Activated gamma-delta T cell treated with Interleukin-2 at 50 U/mL for 16 hours (primary cell): ENCODE data around the gene NDUFB10.

Source experiments
- DNase-seq: peaks from one replicate; pipeline ENCODE4 v3.0.0-alpha.2; 2020

The NDUFB10 gene

DNA sequence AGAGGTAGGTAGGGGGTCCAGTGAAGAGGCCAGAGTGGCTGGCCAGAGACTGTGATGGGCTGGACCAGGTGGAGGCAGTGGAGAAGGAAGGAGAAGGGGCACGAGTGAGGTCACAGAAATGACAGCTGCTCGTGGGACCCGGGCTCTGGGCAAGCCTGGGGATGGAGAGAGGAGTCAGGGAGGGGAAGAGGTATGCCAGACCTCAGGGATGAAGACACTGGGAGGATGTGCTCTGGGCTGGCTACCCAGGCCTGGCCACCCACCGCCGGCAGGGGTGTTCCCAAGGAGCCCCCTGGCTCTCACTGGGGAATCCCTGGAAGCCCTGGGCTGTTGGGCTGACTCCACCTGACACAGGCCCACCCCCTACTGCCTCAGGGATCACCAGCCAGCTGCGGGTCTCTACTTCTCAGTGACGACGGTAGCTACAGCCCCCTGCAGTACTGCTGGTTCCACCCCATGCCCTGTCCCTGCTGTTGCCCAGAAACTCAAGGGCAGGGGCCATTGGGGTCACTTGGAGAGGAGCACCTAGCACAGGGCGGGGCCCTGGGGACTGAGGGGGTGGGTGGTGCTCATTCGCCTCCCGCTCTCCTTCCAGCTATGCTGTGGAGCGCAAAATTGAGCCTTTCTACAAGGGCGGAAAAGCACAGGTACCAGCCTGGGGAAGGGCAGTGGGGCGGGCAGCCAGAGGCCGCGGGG lies 14.3 kb downstream of the NDUFB10 start:
- no peak for DNase-seq

DNA sequence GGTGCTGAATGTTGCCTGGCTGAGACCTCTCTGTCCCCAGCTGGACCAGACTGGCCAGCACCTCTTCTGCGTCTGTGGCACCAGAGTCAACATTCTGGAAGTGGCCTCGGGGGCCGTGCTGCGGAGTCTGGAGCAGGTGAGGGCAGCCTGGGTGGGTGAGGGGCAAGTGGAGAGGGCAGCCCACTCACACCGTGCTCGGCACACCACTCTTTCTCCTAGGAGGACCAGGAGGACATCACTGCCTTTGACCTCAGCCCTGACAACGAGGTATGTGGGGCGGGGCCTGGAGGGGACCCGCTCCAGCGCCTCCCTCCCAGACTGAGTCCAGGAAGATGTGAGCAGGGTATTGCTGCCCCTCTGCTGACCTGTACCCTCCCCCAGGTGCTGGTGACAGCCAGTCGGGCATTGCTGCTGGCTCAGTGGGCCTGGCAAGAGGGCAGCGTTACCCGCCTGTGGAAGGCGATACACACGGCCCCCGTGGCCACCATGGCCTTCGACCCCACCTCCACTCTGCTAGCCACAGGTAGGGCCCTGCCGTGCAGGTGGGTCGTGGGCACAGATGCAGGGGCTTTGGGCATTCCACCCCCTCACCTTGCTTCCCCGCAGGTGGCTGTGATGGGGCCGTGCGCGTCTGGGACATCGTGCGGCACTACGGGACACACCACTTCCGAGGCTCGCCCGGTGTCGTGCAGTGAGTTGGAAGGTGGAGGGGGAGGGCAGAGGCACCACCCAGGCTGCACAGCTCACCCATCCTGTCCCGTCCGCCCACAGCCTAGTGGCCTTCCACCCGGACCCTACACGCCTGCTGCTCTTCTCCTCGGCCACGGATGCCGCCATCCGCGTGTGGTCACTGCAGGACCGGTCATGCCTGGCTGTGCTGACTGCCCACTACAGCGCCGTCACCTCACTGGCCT lies 15.1 kb downstream of the NDUFB10 start:
- DNase-seq = no peak

DNA sequence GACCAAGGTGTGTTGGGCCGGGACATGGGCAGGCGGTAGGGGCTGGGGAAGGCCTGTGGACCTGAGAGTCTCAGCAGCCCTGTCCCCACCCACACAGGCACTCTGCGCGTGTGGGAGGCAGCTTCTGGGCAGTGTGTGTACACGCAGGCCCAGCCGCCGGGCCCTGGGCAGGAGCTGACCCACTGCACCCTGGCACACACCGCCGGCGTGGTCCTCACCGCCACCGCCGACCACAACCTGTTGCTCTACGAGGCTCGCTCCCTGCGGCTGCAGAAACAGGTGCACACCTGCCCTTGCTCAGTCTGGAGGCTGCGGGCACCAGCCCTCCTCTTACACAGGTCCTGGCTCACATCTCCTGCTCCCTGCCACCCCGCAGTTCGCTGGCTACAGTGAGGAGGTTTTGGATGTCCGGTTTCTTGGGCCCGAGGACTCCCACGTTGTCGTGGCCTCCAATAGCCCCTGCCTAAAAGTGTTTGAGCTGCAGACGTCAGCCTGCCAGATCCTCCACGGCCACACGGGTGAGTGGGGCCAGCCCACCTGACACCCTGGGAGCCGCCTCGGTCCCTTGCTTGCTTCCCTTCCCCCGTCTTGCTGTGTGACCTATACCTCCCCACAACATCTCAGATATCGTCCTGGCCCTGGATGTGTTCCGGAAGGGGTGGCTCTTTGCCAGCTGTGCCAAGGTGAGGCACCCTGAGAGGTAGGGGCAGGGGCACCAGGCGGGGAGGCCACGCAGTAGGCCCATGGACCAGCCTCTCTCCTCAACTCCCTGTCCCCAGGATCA lies 16.3 kb downstream of the NDUFB10 start:
- no peak for DNase-seq

DNA sequence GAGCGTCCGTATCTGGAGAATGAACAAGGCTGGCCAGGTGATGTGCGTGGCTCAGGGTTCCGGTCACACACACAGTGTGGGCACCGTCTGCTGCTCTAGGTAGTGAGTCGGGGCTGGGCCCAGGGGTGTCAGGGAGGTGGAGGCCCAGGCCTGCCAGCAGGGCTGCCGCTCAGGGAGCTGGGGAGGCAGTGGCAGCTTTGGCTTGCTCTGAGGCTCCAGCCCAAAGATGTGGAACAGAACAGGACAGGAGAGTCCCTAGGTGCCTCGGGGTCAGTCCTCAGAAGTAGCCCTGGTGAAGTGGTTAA lies 16.8 kb downstream of the NDUFB10 start:
- DNase-seq = no peak

DNA sequence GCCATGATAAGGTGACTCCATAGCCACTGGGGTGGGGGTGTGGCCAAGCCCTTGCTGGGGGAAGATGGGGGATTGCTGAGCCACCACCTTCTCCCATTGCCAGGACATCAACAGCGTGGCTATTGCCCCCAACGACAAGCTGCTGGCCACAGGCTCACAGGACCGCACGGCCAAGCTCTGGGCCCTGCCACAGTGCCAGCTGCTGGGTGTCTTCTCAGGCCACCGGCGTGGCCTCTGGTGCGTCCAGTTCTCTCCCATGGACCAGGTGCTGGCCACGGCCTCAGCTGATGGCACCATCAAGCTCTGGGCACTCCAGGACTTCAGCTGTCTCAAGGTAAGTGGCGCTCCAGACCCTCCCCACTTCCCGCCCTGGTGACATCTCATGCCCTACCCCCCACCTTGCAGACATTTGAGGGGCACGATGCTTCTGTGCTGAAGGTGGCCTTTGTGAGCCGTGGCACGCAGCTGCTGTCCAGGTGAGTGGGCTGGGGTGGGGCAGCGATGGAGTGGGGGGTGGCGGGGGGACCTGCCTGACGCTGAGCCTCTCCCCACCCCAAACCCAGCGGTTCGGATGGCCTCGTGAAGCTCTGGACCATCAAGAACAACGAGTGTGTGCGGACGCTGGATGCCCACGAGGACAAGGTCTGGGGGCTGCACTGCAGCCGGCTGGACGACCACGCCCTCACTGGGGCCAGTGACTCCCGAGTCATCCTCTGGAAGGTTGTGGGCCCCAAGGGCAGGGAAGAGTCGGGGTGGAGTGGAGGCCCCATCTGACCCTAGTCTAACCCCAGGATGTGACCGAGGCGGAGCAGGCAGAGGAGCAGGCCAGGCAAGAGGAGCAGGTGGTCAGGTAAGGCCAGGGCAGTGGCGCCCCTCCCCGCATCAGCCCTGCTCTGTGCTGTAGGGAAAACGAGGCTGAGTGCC lies 17.9 kb downstream of the NDUFB10 start:
- no peak for DNase-seq

DNA sequence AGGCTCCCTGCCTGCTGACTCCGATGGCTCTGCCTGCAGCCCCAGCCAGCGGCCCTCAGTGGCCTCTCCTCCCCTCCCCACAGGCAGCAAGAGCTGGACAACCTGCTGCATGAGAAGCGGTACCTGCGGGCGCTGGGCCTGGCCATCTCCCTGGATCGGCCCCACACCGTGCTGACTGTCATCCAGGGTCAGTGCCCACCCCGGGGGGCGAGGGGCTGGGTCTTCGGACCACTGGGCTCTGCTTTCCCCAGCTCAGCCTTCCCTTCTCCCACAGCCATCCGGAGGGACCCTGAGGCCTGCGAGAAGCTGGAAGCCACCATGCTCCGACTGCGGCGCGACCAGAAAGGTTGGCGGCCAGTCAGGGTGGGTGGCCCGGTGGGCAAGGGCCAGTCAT lies 18.5 kb downstream of the NDUFB10 start:
- DNase-seq = no peak

DNA sequence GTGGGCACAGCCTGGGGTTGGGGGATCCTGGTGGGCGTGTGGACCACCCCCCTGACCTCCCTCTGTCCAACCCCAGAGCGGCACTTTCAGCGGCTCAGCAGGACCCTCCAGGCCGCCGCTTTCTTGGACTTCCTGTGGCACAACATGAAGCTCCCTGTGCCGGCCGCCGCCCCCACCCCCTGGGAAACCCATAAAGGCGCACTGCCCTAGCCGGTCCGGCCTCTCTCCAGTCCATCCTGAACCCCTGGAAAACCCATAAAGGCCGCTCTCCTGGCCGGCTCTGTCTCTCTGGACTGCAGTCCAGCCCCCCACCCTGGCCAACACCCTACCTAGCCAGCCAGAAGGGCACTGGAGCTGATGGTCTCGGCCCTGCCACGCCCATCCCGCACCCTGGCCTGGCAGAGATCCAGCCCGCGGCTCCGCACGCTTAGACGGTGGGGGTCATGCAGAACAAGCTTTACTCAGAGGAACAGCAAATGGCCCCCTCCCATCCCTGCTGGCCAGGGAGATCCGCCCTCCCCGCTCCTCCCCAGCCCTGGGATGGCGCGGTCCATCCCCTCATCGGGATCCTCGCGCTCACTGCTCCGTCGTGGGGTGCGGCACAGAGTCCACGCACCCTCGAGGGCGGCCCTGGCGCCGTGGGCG lies 19.3 kb downstream of the NDUFB10 start:
- DNase-seq = no peak

DNA sequence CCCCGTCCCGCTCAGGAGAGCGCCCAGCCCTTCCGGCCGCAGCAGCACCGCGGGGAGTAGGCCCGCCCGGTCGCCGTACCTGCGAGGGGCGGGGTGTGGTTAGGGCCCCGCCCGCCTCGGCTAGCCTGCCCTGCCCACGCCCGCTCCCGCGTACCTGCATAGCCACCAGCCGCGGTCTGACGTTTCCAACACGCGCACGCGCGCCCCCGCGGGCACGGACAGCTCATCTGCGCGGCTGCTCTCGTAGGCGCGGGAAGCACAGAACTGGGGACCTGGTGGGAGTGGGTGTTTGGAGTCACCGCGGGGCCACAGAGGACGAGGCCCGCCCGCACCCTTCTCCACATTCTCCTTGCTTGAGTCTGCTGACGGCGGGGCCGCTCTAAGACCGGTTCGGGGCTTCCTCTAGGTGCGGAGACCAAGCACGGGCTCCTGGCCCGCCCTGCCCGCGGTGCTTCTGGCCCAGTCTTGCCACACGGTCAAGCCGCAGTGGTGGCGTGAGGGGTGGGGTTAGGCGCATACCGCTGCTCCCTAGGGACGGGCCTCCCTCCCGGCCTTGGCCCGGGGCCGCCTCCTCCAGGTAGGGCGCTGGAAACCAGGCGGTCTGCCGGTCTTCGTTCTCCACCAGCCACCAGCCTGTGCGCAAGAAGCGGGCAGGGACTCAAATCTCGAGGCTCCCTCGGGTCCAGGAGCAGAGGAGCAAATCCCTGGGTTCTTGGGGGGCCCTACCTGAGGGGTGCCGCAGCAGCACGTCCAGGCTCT lies 20.1 kb downstream of the NDUFB10 start:
- DNase-seq = no peak

DNA sequence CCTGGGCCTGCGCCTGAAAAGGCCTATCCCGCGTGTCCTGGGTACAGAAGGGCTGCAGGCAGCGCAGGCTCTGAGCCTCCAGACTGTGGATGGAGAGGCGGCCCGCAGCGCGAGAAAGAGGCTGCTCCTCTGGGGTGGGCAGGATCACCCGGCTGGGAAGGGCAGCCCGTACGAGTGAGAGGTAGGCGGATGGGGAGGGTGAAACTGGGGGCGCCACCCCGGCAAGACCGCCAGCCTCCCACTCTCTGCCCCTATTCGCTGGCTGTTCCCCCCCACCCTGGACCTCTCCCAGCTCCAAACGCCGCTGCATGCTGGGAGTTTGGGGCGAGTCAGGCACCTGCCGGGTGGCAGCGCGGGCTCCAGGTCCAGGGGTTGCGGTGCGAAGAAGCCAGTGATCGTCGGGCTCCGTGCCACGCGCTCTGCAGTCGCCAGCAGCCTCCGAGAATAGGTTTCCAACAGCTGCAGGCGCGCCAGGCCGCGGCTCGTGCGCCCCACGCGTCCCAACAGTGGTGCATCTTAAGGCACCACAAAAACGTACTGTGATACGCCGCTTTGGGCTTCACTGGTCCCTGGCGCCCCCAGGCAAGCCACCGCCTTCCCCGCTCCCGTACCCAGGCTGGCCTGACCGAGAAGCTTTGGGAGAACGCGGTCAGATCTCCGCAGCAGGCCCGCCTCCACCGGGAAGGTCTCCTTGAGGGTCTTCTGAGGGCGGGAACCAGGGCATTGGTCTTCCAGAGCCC lies 20.9 kb downstream of the NDUFB10 start:
- DNase-seq = no peak

DNA sequence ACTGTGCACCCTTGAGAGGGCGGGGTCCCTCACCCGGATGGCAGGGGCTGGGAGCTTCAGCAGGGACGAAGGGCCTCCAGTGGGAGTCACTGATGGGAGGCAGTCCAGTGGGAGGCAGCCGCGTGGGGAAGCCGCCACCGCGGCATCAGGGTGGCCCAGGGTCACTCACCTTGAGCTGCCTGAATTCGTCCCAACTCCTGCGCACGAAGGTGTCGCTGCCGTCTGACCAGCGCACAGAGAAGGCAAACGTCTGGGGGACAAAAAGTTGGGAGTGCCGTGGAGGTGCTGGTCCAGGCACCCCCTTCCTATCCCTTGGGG lies 21.4 kb downstream of the NDUFB10 start:
- DNase-seq = no peak

DNA sequence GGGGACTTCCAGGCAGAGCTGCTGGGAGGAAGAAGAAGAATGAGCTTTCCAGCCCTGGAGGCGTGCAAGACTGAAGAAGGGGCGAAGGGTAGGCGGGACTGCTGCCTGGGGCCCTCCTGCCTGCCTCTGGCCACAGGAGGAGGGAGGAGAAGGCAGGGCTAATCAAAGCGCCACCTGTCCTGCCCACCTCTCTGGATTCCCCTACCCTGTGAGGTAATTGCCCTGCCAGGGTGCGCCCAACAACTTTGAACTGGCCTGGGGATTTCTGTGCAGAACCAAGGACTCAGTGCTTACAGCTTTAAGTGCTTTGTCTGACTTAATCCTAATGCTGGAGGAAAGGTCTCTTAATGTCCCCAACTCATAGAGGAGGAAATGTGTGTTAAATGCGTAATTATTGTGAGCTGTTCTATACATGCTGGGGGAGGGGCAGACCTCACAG lies 22.1 kb downstream of the NDUFB10 start, which contains the start of gene NOXO1:
Gene NOXO1 (minus strand): TSS at position 72 of the 439 bp plus-strand sequence. CDS start 290 bp downstream, outside the sequence.
- DNase-seq = no peak

DNA sequence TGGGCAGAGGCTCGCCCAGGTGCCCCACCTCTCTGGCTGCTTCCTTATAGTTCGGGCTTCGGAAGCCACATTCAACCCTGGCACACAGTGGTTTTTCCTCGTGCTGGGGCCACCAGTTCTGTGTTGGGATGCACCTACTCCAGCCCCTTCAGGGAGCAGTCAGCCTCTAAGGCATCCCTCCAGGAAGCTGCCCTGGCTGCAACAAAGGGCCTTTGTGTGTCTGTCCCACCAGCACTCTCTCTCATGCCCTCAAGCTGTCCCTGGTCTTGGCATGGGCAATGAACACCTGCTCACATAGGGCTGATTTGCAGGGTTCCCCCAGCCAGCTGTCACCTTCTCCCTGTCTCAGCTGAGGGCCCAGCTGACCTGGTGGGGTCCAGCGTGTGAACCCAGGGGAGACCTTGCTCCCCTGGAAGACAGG lies 22.7 kb downstream of the NDUFB10 start:
- no peak for DNase-seq

DNA sequence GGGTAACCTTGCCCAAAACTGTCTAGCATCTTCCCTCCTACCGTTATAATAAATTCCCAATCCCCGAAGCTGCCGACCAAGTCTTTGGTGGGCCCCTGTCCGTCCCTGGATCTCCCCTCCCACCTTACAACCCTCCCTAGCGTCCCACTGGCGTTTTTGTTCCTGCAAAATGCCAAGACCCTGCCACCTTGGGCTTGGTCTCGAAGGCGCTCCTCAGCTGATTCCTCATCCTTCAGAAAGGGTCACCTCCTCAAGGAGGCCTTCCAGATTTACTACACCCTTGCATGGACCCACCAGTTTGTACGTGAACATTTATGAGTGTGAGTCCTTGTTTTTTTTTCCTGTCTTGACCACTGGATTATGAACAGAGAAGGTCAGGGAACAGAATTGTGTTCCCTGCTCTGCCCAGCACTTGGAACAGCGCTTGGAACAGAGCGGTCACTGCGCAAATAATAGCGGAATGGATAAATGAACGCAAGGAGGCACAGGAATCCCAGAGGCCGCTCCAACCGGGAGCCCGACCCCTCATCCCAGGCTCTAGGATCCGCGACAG lies 23.7 kb downstream of the NDUFB10 start:
- no peak for DNase-seq

DNA sequence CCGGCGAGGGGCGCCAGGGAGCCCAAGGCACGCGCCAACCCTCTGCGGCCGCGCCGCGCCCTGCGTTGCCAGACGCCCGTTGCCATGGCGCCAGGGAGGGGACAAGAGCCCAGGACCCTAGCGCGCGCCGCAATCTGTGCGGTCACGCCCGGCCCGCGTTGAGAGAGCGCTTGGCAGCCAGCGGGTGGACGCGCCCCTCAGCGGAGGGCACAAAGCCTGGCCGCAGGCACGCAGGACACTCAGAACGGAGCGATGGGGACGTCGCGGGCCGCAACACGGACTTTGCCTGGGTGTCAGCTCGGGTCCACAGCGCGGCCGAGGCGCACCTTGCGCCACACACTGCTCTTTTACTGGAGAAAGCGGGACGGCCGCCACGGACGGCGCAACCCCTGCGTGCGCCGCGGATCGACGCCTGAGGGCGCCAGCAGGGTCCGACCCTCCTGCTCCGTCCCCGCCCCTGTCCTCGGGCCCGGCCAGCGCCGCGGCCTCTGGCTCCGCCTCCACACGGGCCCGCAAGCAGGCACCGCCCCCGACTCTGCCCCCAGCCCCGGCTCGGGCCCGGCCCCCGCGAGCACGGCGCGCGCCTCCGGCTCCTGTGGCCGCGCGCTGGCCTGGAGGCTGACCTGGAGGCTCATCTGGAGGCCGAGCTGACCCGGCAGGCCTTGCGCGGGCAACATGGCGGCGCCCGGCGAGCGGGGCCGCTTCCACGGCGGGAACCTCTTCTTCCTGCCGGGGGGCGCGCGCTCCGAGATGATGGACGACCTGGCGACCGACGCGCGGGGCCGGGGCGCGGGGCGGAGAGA lies 24.4 kb downstream of the NDUFB10 start, which contains the start of gene GFER:
Gene GFER (plus strand): TSS at position 650 of the 803 bp plus-strand sequence. CDS start 26 bp downstream, at position 676.
- DNase-seq = peak; percentile 49

DNA sequence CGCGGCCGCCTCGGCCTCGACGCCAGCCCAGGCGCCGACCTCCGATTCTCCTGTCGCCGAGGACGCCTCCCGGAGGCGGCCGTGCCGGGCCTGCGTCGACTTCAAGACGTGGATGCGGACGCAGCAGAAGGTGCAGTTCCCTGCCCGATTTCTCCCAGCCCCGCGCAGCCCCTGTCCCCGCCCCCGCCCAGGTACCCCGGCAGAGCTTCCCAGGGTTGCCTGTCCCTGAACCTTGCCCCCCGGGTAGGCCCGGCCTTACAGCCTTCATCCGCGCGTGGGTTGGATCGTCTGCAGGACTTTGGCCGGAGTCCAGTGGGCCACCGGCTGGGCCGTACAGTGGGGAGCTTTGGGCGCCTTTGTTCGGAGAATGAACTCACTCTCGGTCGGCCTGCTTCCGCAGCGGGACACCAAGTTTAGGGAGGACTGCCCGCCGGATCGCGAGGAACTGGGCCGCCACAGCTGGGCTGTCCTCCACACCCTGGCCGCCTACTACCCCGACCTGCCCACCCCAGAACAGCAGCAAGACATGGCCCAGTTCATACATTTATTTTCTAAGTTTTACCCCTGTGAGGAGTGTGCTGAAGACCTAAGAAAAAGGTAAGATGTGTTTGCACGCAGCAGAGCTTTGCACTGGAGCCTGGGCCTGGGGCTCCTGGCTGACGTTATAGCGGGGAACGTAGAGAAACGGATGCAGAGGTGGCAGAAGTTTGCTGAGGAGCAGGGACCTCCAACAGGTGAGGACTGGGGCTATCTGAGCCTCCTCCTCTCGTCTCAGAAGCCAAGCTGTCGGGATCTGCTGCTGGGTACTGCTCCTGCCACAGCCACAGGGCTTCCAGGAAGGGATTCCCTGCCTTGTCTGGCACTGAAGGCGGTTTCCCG lies 25.2 kb downstream of the NDUFB10 start:
- DNase-seq = no peak

DNA sequence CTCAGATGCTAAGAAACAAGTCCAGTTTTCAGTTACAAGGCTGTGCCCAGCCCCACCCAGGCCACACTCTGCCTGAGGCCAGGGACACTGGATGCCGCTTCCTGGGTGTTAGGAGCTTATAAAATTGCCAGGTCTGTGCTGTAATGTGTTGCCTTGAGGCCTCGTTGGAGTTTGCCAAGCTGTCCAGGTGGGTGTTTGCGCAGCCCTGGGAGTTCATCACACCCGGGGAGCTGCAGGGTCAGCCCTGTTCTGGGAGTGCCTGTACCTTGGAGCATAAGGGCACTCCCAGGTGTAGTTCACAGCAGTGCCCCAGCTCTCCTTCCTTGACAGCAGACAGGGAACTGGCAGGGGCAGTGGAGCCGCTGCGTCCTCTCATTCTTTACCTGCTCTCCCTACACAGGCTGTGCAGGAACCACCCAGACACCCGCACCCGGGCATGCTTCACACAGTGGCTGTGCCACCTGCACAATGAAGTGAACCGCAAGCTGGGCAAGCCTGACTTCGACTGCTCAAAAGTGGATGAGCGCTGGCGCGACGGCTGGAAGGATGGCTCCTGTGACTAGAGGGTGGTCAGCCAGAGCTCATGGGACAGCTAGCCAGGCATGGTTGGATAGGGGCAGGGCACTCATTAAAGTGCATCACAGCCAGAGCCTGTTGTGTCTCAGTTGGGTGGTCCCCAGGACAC lies 26.3 kb downstream of the NDUFB10 start:
- DNase-seq = no peak

DNA sequence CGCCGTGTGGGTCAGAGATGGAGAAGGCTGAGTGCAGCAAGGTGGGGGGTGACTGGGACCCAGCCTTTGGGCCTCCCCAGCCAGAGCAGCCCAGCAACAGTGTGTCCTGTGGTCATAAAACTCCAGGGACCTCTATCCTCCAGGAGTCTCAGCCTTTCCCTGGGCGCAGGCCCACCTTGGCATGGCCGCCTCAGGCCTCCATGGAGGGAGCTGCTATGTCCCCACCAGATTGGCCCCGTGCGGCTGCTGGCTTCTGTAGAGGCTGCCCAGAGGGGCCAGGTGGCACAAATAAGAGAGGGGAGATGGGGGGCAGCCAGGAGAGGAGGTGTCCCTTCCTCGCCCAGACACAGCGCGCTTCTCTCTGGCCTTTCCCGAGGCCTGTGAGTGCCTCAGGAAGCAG lies 27.9 kb downstream of the NDUFB10 start:
- no peak for DNase-seq
